GM18870 (cell line): Measurements from ENCODE around the gene SERINC5.
"Not testable (repeated sequence)": the region's sequence is repeated elsewhere in the genome, so short reads cannot be mapped to it uniquely, and the experiment has no call there.

Experiments used
- ATAC-seq: cut with Tn5 transposase; IDR thresholded peaks from one replicate; pipeline ENCODE4 v1.9.1; 2021; ENCODE audit warnings: moderate library complexity; ENCODE audit not compliant: unreplicated experiment

The SERINC5 gene

DNA sequence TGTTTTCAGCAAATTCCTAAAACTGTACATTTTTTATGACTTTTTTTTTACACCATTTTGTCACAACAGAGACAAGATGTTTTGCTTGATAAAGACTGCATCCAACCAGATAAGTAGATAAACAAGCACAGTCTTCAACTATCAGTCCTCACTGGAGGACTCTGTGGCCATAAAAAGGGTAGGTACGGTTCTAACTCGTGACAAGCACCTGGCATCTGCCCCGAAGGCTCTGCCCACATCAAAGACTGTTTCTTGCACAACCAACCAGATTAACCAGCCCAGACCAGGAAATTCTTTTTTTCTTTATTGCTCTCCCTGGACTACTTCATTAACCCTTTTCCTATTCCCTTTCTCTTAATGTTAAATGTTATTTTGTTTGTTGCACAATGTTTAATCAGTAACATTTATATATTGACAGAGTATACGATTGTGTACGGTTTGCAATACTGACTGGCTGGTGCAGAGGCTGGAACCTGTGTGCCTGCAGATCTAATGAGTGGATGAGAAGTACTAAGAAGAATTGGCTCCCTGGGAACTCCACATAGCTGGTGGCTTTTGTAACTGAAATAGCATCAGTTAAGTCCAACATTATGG is 74.1 kb downstream of the SERINC5 start:
- no peak for ATAC-seq

- ATAC-seq: no peak
Observed at GRCh38 chr5:80177236-80177635, 78.6 kb downstream of the SERINC5 start.

DNA sequence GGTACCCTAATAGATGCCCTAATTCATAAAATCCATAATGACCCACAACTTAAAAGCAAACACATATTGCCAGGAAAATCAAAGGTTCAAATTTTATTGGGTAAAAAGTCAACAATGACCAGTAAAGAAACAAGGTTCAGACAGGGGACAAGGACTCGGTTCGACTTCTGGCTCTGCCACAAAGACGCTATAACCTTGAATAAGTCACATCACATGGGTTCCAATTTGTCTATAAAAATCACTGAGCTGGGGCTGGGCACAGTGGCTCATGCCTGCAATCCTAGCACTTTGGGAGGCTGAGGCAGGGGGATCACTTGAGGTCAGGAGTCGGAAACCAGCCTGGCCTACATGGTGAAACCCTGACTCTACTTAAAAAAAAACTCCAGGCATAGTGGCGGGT is 80.5 kb downstream of the SERINC5 start:
- no peak for ATAC-seq

DNA sequence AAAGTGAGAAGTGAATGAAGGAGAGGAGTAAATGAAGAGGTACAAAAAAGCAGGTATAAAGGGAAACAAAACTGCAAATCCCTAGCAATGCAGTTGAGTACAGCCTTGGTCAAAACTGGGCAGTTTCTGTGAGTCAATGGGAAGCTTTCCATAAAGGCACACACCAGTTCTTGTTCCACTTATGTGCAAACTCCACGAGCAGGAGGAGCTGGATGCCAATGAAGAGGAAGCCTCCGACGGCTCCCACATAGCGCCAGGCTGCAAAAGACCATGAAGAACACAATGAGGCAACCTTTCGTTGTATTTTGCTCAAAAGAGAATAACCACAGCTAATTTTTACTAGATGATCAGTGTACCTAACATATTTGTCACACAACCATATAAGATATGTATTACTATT is 81.1 kb downstream of the SERINC5 start:
- no peak for ATAC-seq

DNA sequence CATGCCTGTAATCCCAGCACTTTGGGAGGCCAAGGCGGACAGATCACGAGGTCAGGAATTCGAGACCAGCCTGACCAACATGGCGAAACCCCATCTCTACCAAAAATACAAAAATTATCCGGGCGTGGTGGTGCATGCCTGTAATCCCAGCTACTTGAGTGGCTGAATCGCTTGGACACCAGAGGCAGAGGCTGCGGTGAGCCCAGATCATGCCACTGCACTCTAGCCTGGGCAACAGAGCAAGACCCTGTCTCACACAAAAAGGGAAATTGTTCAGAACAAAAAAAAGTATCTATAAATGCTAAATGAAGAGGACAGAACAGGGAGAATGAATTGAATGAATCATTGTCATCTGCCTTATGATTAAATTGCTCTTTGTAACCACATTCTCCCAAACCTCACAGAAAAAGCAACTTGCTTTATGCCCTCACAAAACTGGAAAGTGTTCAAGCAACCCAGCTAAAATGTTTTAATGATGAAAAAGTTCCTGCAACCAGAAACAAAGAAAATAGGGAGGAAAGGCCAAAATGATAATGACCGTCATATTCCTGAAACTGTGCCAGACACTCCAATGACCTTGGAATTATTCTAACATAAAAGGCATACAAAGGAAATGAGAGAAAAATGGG is 83.7 kb downstream of the SERINC5 start:
- ATAC-seq: no peak

DNA sequence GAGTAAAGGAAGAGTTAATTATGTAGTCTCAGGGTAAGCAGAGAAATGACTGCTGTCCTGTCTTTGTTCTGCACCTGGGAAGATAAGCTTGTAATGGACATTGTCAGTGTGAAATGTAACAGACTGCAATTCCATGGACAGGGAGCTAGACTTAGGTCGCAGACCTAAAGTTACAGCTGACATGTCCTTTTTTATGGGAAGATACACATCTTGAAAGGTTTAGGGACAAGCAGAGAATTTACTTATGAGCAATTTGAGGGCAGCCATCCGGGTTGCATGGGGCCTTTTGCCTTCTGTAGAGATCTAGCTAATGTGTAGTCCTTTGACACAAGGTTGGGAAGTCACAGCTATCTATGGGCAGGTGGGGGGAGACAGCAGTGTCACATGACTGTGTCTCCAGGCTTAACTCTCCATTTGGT is 85.7 kb downstream of the SERINC5 start:
- ATAC-seq: no peak

GRCh38 chr5:80168388-80169028 is 87.3 kb downstream of the SERINC5 start:
- no peak for ATAC-seq

DNA sequence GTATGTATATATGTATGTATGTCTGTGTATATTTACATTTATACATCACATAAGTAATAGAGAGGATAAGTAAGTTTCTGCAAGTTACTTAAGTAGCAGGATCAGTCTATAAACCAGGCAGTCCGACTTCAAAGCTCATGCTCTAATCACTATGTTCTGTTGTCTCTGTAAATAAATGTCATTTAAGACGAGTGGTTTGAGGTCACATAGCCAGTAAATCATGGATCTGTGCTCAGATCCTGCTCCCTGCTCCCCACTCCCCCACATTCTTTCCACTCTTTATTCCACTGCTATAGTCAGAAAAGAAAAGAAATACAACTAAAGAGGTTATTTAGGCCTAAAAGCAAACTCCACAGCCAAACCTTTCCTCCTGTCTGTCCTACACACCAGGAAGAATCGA is 90.4 kb downstream of the SERINC5 start:
- ATAC-seq: no peak

- no peak for ATAC-seq
Observed at GRCh38 chr5:80161165-80161564, 94.7 kb downstream of the SERINC5 start.

- no peak for ATAC-seq
Observed at GRCh38 chr5:80160242-80160641, 95.6 kb downstream of the SERINC5 start.

DNA sequence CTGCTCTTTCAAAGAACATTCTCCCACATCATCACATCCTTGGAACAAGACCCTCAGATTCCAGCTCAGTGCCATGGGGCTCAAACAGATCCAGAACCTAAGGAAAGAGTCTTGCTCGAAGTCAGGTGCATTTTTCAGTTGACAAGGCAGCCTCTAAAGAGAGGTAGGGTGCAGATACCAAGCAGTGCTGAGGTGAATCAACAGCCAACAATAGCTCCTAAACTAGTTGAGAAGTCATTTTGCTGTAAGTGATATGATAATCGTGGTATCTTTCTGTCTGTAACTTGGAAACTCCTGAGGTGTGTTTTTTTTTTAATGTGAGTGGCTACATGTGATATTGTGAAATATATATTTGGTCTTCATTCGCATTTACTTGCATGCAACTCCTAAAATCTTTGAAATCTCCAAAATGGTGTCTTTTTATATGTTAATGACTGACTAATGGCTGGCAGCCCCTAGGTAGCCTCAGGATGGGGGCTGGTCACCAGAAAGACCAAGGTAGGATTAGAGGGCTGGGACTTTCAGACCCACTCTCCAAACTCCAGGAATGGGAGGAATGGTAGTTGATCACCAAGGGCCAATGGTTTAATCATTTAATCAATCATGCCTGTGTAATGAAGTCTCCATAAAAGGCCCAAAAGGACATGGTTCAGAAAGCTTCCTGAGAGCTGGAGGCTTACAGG is 96.6 kb downstream of the SERINC5 start:
- no peak for ATAC-seq

DNA sequence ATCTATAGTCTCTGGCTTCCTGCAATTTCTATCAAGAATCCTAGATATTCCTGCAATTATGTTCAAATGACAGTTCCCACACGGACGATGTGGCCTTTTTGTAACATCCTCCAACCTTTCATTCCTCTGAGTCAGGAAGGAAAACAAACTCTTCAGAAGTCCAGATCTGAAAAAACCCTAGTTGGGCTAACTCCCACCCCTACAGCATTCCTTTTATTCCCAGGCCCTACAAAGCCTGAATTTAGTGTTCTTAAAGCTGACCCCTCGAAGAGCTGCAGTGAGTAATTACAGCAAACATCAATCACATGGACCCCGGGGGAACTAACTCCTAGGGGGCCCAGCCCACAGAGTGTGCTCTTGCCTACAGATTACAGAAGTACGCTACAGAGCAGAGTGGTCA is 99.7 kb downstream of the SERINC5 start:
- no peak for ATAC-seq

DNA sequence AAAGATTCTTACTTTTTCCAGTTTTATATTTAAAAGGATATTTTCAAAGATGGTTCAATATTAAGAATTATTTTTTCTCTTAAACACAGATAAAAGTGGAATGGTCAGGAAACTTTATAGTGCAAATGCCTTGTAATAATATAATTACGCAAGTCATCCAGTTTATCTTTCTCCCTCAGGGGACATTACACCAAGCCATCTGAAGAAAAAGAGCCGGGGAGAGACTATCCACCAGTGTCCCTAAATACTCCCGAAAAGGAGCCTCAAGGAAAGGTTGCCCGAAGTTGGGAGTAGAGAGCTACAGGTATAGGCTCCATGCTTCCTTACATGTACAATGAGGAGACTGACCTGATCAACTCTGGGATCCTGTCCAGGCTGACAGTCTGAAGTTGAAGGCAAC is 101.1 kb downstream of the SERINC5 start:
- no peak for ATAC-seq

DNA sequence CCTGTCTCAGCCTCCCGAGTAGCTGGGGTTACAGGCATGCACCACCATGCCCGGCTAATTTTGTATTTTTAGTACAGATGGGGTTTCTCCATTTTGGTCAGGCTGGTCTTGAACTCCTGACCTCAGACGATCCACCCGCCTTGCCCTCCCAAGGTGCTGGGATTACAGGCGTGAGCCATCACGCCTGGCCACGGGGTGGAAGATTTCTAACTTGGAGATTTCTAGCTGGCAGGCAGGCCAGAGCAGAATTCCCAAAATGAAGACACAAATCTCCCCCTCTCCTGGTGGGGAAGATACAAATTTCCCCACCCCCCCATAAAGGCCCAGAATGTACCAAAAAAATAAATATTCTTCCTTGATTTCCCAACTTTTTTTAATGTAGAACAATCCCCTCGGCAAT is 101.6 kb downstream of the SERINC5 start:
- not testable (repeated sequence) for ATAC-seq

DNA sequence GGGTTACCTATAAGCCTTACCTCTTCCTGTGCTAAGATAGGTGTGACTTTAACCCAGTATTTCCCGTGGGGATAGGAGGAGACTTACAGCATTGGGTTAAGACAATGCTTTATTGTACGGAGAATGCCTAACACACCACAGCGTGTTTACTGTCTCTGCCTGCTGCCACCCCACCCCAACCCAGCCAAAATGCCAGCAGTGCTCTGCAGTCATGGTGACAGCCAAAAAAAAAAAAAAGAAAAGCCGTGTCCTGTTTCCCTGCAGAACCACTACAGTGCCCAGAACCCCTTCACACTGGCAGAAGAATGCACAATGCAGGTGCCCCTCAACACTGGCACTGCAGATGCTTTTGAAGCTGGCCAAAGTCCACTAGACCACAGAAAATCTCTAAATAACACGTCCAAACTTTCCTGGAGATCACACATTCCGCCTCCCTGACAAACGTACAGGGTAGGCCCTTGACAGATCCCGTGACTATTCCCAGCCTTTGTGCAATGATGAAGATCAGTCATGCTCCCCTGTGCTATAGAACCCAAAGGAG is 102.2 kb downstream of the SERINC5 start:
- no peak for ATAC-seq

GRCh38 chr5:80152778-80153177 is 103.1 kb downstream of the SERINC5 start:
- ATAC-seq: no peak

GRCh38 chr5:80151890-80152289 is 104.0 kb downstream of the SERINC5 start:
- ATAC-seq: no peak

DNA sequence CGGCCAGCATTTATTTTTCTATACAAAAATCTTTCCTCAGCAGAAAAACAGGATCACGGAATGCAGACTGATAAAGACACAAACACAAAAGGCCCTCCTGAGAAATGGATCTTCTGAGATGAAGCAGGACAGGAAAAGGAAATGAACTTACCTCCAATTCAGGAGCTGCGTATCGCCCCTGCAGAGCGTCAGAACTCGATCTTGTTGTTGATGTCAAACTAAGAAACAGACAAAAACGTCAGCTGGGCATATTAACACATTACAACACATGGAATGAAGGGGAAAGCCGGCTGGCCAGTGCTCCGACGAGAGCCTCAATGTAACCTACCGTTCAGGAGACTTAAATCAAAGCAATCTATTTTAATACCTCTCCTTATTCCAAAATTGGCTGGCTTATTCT is 105.1 kb downstream of the SERINC5 start:
- no peak for ATAC-seq

DNA sequence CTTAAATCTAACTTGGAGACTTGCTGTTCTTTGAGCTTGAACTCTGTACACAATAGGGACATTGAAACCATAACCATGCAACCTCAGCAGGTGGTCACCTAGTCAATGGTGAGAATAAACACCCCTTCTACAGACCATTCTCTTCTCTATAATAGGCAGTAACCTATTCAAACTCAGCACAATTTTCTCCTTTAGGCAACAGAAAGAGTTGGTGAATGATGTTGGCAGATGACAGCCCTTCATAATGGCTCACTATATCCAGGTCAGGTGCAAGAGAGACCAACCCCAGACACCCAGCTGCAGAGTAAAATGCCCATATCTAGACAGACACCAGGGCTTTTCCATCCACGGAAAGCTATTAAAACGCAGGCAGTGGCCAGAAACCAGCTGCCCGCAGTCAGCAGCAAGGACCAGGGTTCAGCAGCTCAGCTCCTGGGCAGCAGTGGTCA is 106.7 kb downstream of the SERINC5 start:
- ATAC-seq: no peak

- ATAC-seq: no peak
Observed at GRCh38 chr5:80147119-80147815, 108.6 kb downstream of the SERINC5 start.

DNA sequence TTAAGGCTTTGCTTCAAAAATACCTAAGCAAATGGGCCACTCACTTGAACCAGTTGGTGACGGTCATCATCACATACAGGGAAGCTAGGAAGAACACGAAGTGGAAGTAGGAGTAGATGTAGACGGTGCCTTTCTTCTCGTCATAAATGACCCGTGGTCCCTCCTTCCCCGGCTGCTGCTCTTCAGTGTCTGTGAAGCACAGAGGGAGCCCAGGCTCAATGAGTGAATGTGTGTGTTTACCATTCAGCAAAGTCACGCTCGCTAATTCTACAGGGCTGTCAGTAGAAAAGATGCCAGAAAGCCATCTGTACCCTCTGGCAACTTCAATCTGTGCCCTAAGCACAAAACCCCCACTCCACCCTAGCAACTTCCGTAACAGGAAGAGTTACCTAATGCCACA is 109.8 kb downstream of the SERINC5 start:
- no peak for ATAC-seq
